IMR-90 (cell line): Measurements from ENCODE around the gene COLQ. TPM values are rescaled to one million over a fixed set of nuclear protein-coding genes. Genes with fewer than 3 reads are reported as not detected.

Source experiments
- ATAC-seq: fragments of 200-7000 bp; cut with Tn5 transposase; 2 replicates; pipeline ENCODE4 v1.9.1; 2020; ENCODE audit warnings: low read depth, mild to moderate bottlenecking, moderate library complexity
- BruUV-seq: library from RNA; stranded (reverse); fragments of 400-500 nt; replicated peaks from 2 replicates; lab custom pipeline; 2021; lab: Mats Ljungman, UMichigan
- CTCF ChIA-PET: fragments of 300-600 bp; formaldehyde crosslinking; extraction: SDS; loops from one replicate; lab custom pipeline; 2021; ENCODE audit warnings: antibody characterized with exemption; lab: Yijun Ruan, JAX
- POLR2A ChIA-PET: fragments of 300-600 bp; sonication (Branson Sonifier 250); formaldehyde crosslinking; loops from one replicate; lab custom pipeline; 2022; ENCODE audit warnings: antibody characterized with exemption; ENCODE audit not compliant: unreplicated experiment; lab: Charles Lee
- DNase-seq: peaks from one replicate; pipeline ENCODE4 v3.0.0; 2013
- H2AFZ ChIP-seq: replicated peaks from 2 replicates; pipeline ENCODE3; 2013; ENCODE audit warnings: low read length, mild to moderate bottlenecking; ENCODE audit not compliant: poor library complexity
- H2AK5ac ChIP-seq: 2 replicates; pipeline ENCODE4 v1.6.1; 2013; ENCODE audit warnings: low read depth, low read length, inconsistent platforms
- H2AK9ac ChIP-seq: replicated peaks from 2 replicates; pipeline ENCODE3; 2013; ENCODE audit warnings: mild to moderate bottlenecking, low read depth, low read length, moderate library complexity; ENCODE audit not compliant: poor library complexity
- H2BK120ac ChIP-seq: 2 replicates; pipeline ENCODE4 v1.6.1; 2013; ENCODE audit warnings: low read depth, low read length, inconsistent platforms
- H2BK15ac ChIP-seq: 3 replicates; pipeline ENCODE4 v1.6.1; 2013; ENCODE audit warnings: low read depth, low read length, inconsistent platforms
- H2BK20ac ChIP-seq: 2 replicates; pipeline ENCODE4 v1.6.1; 2013; ENCODE audit warnings: low read depth, mild to moderate bottlenecking, inconsistent platforms, low read length, moderate library complexity
- H2BK5ac ChIP-seq: 2 replicates; pipeline ENCODE4 v1.6.1; 2013; ENCODE audit warnings: mild to moderate bottlenecking, low read depth, low read length, inconsistent platforms; ENCODE audit not compliant: poor library complexity, severe bottlenecking
- H3K14ac ChIP-seq: replicated peaks from 2 replicates; pipeline ENCODE4 v1.6.1; 2013; ENCODE audit warnings: low read depth, low read length, inconsistent platforms
- H3K18ac ChIP-seq: 2 replicates; pipeline ENCODE4 v1.6.1; 2013; ENCODE audit warnings: low read depth, low read length, control low read depth
- H3K23ac ChIP-seq: 2 replicates; pipeline ENCODE4 v1.6.1; 2013; ENCODE audit warnings: low read depth, low read length, inconsistent platforms
- H3K27ac ChIP-seq: 2 replicates; pipeline ENCODE4 v1.5.1; 2013; ENCODE audit warnings: mild to moderate bottlenecking, control low read depth, low read length; ENCODE audit not compliant: insufficient read depth
- H3K27me3 ChIP-seq: 2 replicates; pipeline ENCODE4 v1.6.1; 2013; ENCODE audit warnings: low read length; ENCODE audit not compliant: control insufficient read depth, insufficient read depth
- H3K36me3 ChIP-seq: 2 replicates; pipeline ENCODE4 v1.6.1; 2013; ENCODE audit warnings: low read length, mixed read lengths; ENCODE audit not compliant: control insufficient read depth, insufficient read depth
- H3K4ac ChIP-seq: 2 replicates; pipeline ENCODE4 v1.6.1; 2013; ENCODE audit warnings: low read depth, low read length, inconsistent platforms
- H3K4me1 ChIP-seq: 2 replicates; pipeline ENCODE4 v1.6.1; 2013; ENCODE audit warnings: low read length, mixed read lengths; ENCODE audit not compliant: control insufficient read depth, insufficient read depth
- H3K4me2 ChIP-seq: 2 replicates; pipeline ENCODE4 v1.6.1; 2013; ENCODE audit warnings: low read depth, mild to moderate bottlenecking, control low read depth, low read length, moderate library complexity
- H3K4me3 ChIP-seq: 2 replicates; pipeline ENCODE4 v1.5.1; 2013; ENCODE audit warnings: low read depth, mild to moderate bottlenecking, control low read depth, low read length, moderate library complexity; ENCODE audit not compliant: insufficient read depth
- H3K56ac ChIP-seq: 2 replicates; pipeline ENCODE4 v1.6.1; 2013; ENCODE audit warnings: low read length, inconsistent platforms; ENCODE audit not compliant: insufficient read depth; ENCODE audit errors: extremely low read depth
- H3K79me1 ChIP-seq, 2 experiments: 2 replicates each; pipeline ENCODE4 v1.6.1; 2013; ENCODE audit warnings: low read length in 2 of 2, inconsistent platforms in 1 of 2, low read depth in 1 of 2
- H3K9ac ChIP-seq: 2 replicates; pipeline ENCODE4 v1.6.1; 2013; ENCODE audit warnings: low read depth, low read length, control low read depth
- H3K9me1 ChIP-seq: 2 replicates; pipeline ENCODE4 v1.6.1; 2013; ENCODE audit warnings: low read length, inconsistent platforms; ENCODE audit not compliant: insufficient read depth
- H3K9me3 ChIP-seq: 2 replicates; pipeline ENCODE4 v1.6.1; 2013; ENCODE audit warnings: low read length; ENCODE audit not compliant: control insufficient read depth, insufficient read depth
- H4K20me1 ChIP-seq: 2 replicates; pipeline ENCODE4 v1.6.1; 2013; ENCODE audit warnings: low read length, inconsistent platforms; ENCODE audit not compliant: insufficient read depth
- H4K5ac ChIP-seq: 2 replicates; pipeline ENCODE4 v1.6.1; 2013; ENCODE audit warnings: mild to moderate bottlenecking, low read depth, low read length, control low read depth
- H4K8ac ChIP-seq, 2 experiments: 2 replicates each; pipeline ENCODE4 v1.6.1; 2013; ENCODE audit warnings: low read depth in 2 of 2, low read length in 2 of 2, control low read depth in 1 of 2, inconsistent platforms in 1 of 2
- H4K91ac ChIP-seq: 2 replicates; pipeline ENCODE4 v1.6.1; 2013; ENCODE audit warnings: low read depth, low read length, inconsistent platforms; ENCODE audit not compliant: insufficient read depth
- CEBPB ChIP-seq: IDR thresholded peaks from 2 replicates; pipeline ENCODE4 v1.6.1; 2012; ENCODE audit warnings: low read depth, low read length, improper control_type of control experiment
- CHD1 ChIP-seq: IDR thresholded peaks from 2 replicates; pipeline ENCODE4 v1.6.1; 2012; ENCODE audit warnings: low read depth, low read length, improper control_type of control experiment
- WGBS, 2 experiments: methylation state at CpG; one replicate each; pipeline versions ENCODE4 v1.1.5 to v1.1.7; 2013; ENCODE audit warnings: missing lambda C conversion rate in 2 of 2; ENCODE audit not compliant: insufficient read length in 1 of 2; ENCODE audit errors: extremely low coverage in 2 of 2; 5-methylcytosine and 5-hydroxymethylcytosine counted together
- dilution Hi-C: fragments of 300-500 bp; cut with HindIII; formaldehyde crosslinking; loops from one replicate; pipeline ENCODE4 v1.14.3; 2018; ENCODE audit warnings: low sequenced_read_pairs; ENCODE audit not compliant: unreplicated experiment
- in situ Hi-C: fragments of 300-500 bp; cut with MboI; formaldehyde crosslinking; loops from 3 replicates; pipeline ENCODE4 v1.14.3; 2019; ENCODE audit warnings: low sequenced_read_pairs, inconsistent platforms, mixed read lengths
- intact Hi-C: fragments of 100-400 bp; cut with micrococcal nuclease; formaldehyde crosslinking; loops from 2 replicates; pipeline ENCODE4 v1.10.0; 2022
- polyA plus RNA-seq, 3 experiments: library from polyadenylated mRNA; depleted of rRNA; stranded (reverse); fragments of >200 nt; gene quantifications; 2 replicates each; pipeline ENCODE4 v1.2.3, GENCODE V29; 2012; ENCODE audit warnings: low replicate concordance in 1 of 3
- total RNA-seq: library from RNA; depleted of rRNA; stranded (reverse); fragments of >200 nt; gene quantifications from 2 replicates; pipeline ENCODE4 v1.2.3, GENCODE V29; 2012

COLQ gene
- total and polyA plus RNA-seq, 2 of the 4 experiments (the other 2 are of a cell fraction), result 0.18 to 0.65 TPM

- H3K14ac ChIP-seq, result no peak overlapping the region
- no TSS peak for BruUV-seq
- H3K4me1 ChIP-seq, result no peaks in the 10 kb centered on the region
- no peak overlapping the region for H3K4ac ChIP-seq
- H3K27me3 ChIP-seq, result no peaks in the 10 kb centered on the region
- ChIA-PET POLR2A (no interaction called here), CTCF (no interaction called here)
- no peak overlapping the region for H3K4me3 ChIP-seq
- peaks cover 7% of the 10 kb centered on the region; the same call in 1 of the 2 replicates for H3K9me1 ChIP-seq
- TF ChIP-seq CHD1, result no peak
- TF ChIP-seq CEBPB, result peak; percentile 65
- in situ Hi-C loops (no loop called here), intact Hi-C loops (no loop called here), dilution Hi-C loops (no loop called here)
- no peak overlapping the region for H3K9ac ChIP-seq
- no peak overlapping the region for H2BK15ac ChIP-seq
- H3K4me2 ChIP-seq, result no peak overlapping the region
- H3K36me3 ChIP-seq, result peaks cover 50% of the 10 kb centered on the region
- no peak for ATAC-seq
- H4K5ac ChIP-seq, result no peak overlapping the region
- no peak overlapping the region for H3K18ac ChIP-seq
- H2BK5ac ChIP-seq, result peak overlapping the region; percentile 61
- H2AK5ac ChIP-seq, result no peak overlapping the region
- no peak overlapping the region for H2BK120ac ChIP-seq
- DNase-seq, result peak; percentile 69
- no peak overlapping the region for H4K91ac ChIP-seq
- H2AK9ac ChIP-seq, result no peak overlapping the region
- H2AFZ ChIP-seq, result no peak overlapping the region
- WGBS, 2 experiments, result 47% methylated on average over 2 of the region's 4 CpGs; no CpG with 5 or more reads in 1 of the 2 experiments
- H3K27ac ChIP-seq, result no peak overlapping the region
- H2BK20ac ChIP-seq, result no peak overlapping the region
- no peaks in the 10 kb centered on the region for H3K9me3 ChIP-seq
- H3K79me1 ChIP-seq, result peaks cover 6 to 24% of the 10 kb centered on the region in 2 experiments; a peak in 2 of 4 replicates
- no peak overlapping the region for H3K56ac ChIP-seq
- no peaks in the 10 kb centered on the region for H4K20me1 ChIP-seq
- H3K23ac ChIP-seq, result no peak overlapping the region
- H4K8ac ChIP-seq, result no peak overlapping the region
Measured at GRCh38 chr3:15438983-15439382, 82.5 kb downstream of the COLQ start.
